Measurements from ENCODE around the gene PGAP1.

- TF ChIP-seq POLR2A (IDR thresholded peaks at IDR 0.05) (no peak), CTCF (IDR thresholded peaks at IDR 0.05 in 8 of 11, conservative IDR thresholded peaks at IDR 0.05 in 3 of 11) (no peak), POLR2AphosphoS5 (IDR thresholded peaks at IDR 0.05) (no peak)
These were observed 12.8 kb downstream of the PGAP1 start for GRCh38 chr2:196913691-196914090.
